ENCODE results near the gene EXOC3L4. TPM values are rescaled to one million over a fixed set of nuclear protein-coding genes. Genes with fewer than 3 reads are reported as not detected.

Gene EXOC3L4
- total and polyA plus RNA-seq, 9 of the 15 experiments (the other 6 are each of a cell fraction or from before 2014, with no cell fraction given) = 0.10 to 6.7 (median 0.98) TPM; not detected in 1

- TF ChIP-seq CBX2 (IDR thresholded peaks at IDR 0.05; ENCODE audit: insufficient read depth, low read length, poor library complexity, severe bottlenecking) (no peak), CHCHD3 (CRISPR knock-in tag; IDR thresholded peaks at IDR 0.05) (no peak), ZNF146 (CRISPR knock-in tag; IDR thresholded peaks at IDR 0.05; ENCODE audit: unreplicated experiment) (no peak), RNF219 (CRISPR knock-in tag; IDR thresholded peaks at IDR 0.05) (no peak), BHLHE40 (IDR thresholded peaks at IDR 0.05; ENCODE audit: low read length) (peak; percentile 43; the same call in 1 of the 2 replicates), STAT6 (CRISPR knock-in tag; IDR thresholded peaks at IDR 0.05) (no peak), ZNF12 (CRISPR knock-in tag; IDR thresholded peaks at IDR 0.05) (no peak), GTF2A2 (tag; IDR thresholded peaks at IDR 0.05) (no peak), RBM25 (IDR thresholded peaks at IDR 0.05; ENCODE audit: low read depth, low read length, severe bottlenecking) (no peak), FIP1L1 (IDR thresholded peaks at IDR 0.05; ENCODE audit: low read depth, low read length, poor library complexity, severe bottlenecking) (no peak), XRCC5 (IDR thresholded peaks at IDR 0.05; ENCODE audit: low read depth, low read length) (no peak), ARID4B (CRISPR knock-in tag; IDR thresholded peaks at IDR 0.05) (no peak), LCOR (CRISPR knock-in tag; IDR thresholded peaks at IDR 0.05) (no peak)
These were observed 3.3 kb upstream of the EXOC3L4 start (continued) for GRCh38 chr14:103091041-103091882.
